Gastroesophageal sphincter (tissue), 4 donors: ENCODE results near the gene NLGN4X. TPM values are rescaled to one million over a fixed set of nuclear protein-coding genes. Genes with fewer than 3 reads are reported as not detected.

Experiments used
- ATAC-seq: fragments of 150-250 bp; one replicate; pipeline ENCODE4 v1.9.1; 2016; ENCODE audit warnings: mild to moderate bottlenecking, moderate library complexity
- H3K27ac ChIP-seq, 4 donors: fragments of 200-600 bp; sonication (generic) in 3 of 4; 1 replicate in 3 of 4; 2 replicates in 1 of 4; pipeline ENCODE4 v1.5.1; 2016 to 2019
- H3K27me3 ChIP-seq: fragments of 200-600 bp; sonication (generic); one replicate; pipeline ENCODE4 v1.5.1; 2019
- H3K36me3 ChIP-seq, 2 donors: fragments of 200-600 bp; sonication (generic); one replicate each; pipeline ENCODE4 v1.5.1; 2019; ENCODE audit warnings: control low read depth in 1 of 2
- H3K4me1 ChIP-seq, 3 donors: fragments of 200-600 bp; sonication (generic); 1 replicate in 2 of 3; 2 replicates in 1 of 3; pipeline ENCODE4 v1.5.1; 2016 to 2019; ENCODE audit warnings: control low read depth in 2 of 3
- H3K4me3 ChIP-seq, 2 donors: fragments of 200-600 bp; sonication (generic); one replicate each; pipeline ENCODE4 v1.5.1; 2019; ENCODE audit warnings: mild to moderate bottlenecking in 1 of 2, moderate library complexity in 1 of 2
- H3K9me3 ChIP-seq, 3 donors: fragments of 200-600 bp; sonication (generic); one replicate each; pipeline ENCODE4 v1.5.1; 2017 to 2019; ENCODE audit warnings: control low read depth in 2 of 3
- EP300 ChIP-seq: sonication (generic); formaldehyde crosslinking; IDR thresholded peaks from one replicate; pipeline ENCODE4 v1.6.1; 2017; ENCODE audit warnings: antibody characterized with exemption, mild to moderate bottlenecking
- POLR2A ChIP-seq, 2 donors: fragments of 450-650 bp; IDR thresholded peaks; one replicate each; pipeline ENCODE4 v1.6.1; 2017; ENCODE audit warnings: antibody characterized with exemption in 2 of 2, mild to moderate bottlenecking in 2 of 2, moderate library complexity in 1 of 2
- POLR2AphosphoS5 ChIP-seq: sonication (generic); formaldehyde crosslinking; IDR thresholded peaks from one replicate; pipeline ENCODE4 v1.6.1; 2017; ENCODE audit warnings: antibody characterized with exemption
- WGBS, 2 donors: methylation state at CpG; one replicate each; pipeline ENCODE4 v1.1.5; 2018; ENCODE audit warnings: low coverage in 1 of 2; 5-methylcytosine and 5-hydroxymethylcytosine counted together
- total RNA-seq, 4 donors: library from RNA; depleted of rRNA; stranded (reverse); fragments of >200 nt; gene quantifications; one replicate each; pipeline ENCODE4 v1.1.0, GENCODE V29; 2016
- TF ChIP-seq, protein P1 (sequence below), 4 experiments: fragments of 200-600 bp in 2 of 4; fragments of 450-650 bp in 2 of 4; sonication (generic) in 1 of 4; IDR thresholded peaks; one replicate each; pipeline ENCODE4 v1.5.1; 2017 to 2019; ENCODE audit warnings: antibody characterized with exemption in 4 of 4, mild to moderate bottlenecking in 2 of 4, moderate library complexity in 2 of 4

The NLGN4X gene
- total RNA-seq, 4 donors from 2014 or later, result 2.0 to 6.7 (median 4.7) TPM

DNA sequence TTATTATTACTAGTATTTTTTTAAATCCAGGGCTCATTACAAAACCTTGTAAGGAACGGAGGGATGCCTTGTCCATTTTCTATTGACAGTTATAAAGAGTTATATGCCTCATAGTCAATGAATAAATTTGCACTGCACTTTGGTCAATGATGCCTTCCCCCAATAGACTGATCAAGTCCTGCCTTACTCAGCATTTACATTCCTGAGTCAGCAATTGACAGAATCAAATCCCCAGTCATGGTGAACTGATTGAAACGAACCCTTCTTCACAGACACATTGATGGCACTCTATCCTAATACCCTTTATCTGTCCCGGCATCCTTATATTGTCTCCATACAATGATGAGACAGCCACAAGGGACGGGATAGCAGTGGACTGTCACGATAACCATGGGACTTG lies 213.2 kb downstream of the NLGN4X start:
- 75 to 100% methylated on average over 1 to 2 of the region's 5 CpGs for WGBS, 2 donors
- Histone ChIP-seq H3K36me3 (no peaks in the 10 kb centered on the region), H3K27me3 (no peaks in the 10 kb centered on the region), H3K9me3 (no peaks in the 10 kb centered on the region), H3K4me3 (no peak overlapping the region), H3K27ac (no peak overlapping the region), H3K4me1 (no peaks in the 10 kb centered on the region)
- ATAC-seq, result no peak
- TF ChIP-seq, protein P1, sequence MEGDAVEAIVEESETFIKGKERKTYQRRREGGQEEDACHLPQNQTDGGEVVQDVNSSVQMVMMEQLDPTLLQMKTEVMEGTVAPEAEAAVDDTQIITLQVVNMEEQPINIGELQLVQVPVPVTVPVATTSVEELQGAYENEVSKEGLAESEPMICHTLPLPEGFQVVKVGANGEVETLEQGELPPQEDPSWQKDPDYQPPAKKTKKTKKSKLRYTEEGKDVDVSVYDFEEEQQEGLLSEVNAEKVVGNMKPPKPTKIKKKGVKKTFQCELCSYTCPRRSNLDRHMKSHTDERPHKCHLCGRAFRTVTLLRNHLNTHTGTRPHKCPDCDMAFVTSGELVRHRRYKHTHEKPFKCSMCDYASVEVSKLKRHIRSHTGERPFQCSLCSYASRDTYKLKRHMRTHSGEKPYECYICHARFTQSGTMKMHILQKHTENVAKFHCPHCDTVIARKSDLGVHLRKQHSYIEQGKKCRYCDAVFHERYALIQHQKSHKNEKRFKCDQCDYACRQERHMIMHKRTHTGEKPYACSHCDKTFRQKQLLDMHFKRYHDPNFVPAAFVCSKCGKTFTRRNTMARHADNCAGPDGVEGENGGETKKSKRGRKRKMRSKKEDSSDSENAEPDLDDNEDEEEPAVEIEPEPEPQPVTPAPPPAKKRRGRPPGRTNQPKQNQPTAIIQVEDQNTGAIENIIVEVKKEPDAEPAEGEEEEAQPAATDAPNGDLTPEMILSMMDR (IDR thresholded peaks at IDR 0.05), result no peak
- TF ChIP-seq EP300 (no peak), POLR2A (IDR thresholded peaks at IDR 0.05) (no peak), POLR2AphosphoS5 (no peak)

DNA sequence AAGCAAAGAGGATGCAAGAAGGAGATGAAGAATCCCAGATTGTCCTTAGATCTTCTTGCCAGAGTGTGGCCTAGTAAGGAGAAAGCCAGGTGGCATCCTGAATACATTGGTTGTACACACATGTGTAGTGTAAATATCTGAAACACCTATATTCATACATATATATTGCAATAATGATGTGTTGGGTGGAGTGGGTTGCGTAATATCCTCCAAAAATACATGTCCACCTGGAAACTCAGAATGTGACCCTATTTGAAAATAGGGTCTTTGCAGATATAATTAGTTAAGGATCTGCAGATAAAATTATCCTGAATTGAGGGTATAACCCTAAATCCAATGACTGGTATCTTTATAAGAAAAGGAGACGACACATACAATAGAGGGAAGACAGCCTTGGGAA lies 216.3 kb downstream of the NLGN4X start:
- WGBS, 2 donors, result 86% methylated on average over 2 of the region's 2 CpGs; no CpG with 5 or more reads in 1 of the 2 donors
- H3K4me3 ChIP-seq, result no peak overlapping the region
- no peak overlapping the region for H3K27ac ChIP-seq
- no peak for ATAC-seq
- H3K9me3 ChIP-seq, result no peaks in the 10 kb centered on the region
- H3K27me3 ChIP-seq, result no peaks in the 10 kb centered on the region
- H3K4me1 ChIP-seq, result no peaks in the 10 kb centered on the region
- no peak for TF ChIP-seq POLR2AphosphoS5
- TF ChIP-seq POLR2A (IDR thresholded peaks at IDR 0.05), result no peak
- TF ChIP-seq, protein P1 (IDR thresholded peaks at IDR 0.05), result no peak
- TF ChIP-seq EP300, result no peak
- H3K36me3 ChIP-seq, result no peaks in the 10 kb centered on the region

DNA sequence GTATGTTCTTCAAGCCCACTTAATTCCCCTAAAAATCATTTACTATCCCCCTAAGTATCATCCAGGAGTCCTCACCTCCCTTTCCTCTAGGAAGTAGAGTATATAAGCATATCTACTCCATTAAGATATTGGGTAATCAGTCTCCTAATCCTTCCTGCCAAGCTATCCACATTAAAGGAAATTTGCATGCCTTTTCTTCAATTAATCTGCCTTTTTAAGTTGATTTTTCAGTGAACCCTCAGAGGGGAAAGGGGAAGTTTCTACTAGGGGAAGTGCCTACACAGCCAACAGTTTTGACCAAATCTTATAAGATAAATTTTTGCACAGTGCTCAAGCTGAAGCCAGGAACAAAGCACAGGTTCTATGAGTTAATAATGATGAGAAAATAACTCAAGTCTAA lies 222.8 kb downstream of the NLGN4X start:
- H3K4me1 ChIP-seq, result no peaks in the 10 kb centered on the region
- no peak for TF ChIP-seq EP300
- TF ChIP-seq POLR2A (IDR thresholded peaks at IDR 0.05), result no peak
- TF ChIP-seq, protein P1 (IDR thresholded peaks at IDR 0.05), result no peak
- TF ChIP-seq POLR2AphosphoS5, result no peak
- no peaks in the 10 kb centered on the region for H3K9me3 ChIP-seq
- H3K27ac ChIP-seq, result no peak overlapping the region
- no peaks in the 10 kb centered on the region for H3K36me3 ChIP-seq
- no peaks in the 10 kb centered on the region for H3K27me3 ChIP-seq
- ATAC-seq, result no peak
- no peak overlapping the region for H3K4me3 ChIP-seq

DNA sequence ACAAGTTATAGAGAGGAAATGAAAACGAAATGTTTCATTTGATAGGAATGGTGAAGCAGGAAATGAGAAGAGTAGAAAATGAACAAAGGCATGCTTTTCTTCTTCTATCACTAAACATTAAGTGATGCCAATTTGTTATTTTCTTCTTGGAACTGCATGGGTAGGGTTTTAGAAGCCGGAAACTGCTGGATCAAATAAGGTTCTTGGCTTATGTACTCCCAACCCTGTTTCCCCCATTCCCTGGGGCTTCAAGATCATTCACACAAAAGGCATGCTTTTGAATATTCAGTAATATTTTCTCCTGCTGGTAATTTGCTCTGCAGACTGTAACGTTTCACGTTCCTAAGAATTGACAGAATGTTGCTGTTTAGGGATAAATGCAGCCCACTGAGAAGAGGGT lies 224.1 kb downstream of the NLGN4X start:
- ATAC-seq, result no peak
- Histone ChIP-seq H3K27me3 (no peaks in the 10 kb centered on the region), H3K36me3 (no peaks in the 10 kb centered on the region), H3K27ac (no peak overlapping the region), H3K4me1 (no peaks in the 10 kb centered on the region), H3K9me3 (no peaks in the 10 kb centered on the region), H3K4me3 (no peak overlapping the region)
- TF ChIP-seq POLR2AphosphoS5 (no peak), POLR2A (IDR thresholded peaks at IDR 0.05) (no peak), EP300 (no peak)
- TF ChIP-seq, protein P1 (IDR thresholded peaks at IDR 0.05), result no peak
- 48 to 68% methylated on average over 4 of the region's 4 CpGs for WGBS, 2 donors

DNA sequence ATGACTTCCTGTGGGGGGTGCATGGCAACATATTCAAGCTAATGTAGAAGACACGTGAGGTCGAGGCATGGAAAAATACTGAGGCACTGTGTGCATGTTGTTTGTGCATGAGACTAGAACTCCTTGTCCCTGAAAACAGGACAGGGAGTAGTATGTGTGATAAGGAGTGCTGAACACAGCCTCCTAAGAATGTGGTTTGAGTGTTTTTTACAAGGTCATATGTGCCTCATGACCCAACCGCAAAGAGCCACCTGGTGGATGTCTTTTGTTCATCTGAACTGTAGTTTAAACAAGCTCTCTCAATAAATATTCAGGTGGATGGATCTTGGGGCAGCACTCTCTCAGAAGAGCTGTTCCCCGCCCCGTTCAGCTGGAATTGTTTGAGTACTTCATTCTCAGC lies 226.6 kb downstream of the NLGN4X start:
- Histone ChIP-seq H3K4me3 (no peak overlapping the region), H3K4me1 (no peaks in the 10 kb centered on the region), H3K36me3 (no peaks in the 10 kb centered on the region), H3K27me3 (no peaks in the 10 kb centered on the region), H3K27ac (no peak overlapping the region), H3K9me3 (no peaks in the 10 kb centered on the region)
- no peak for TF ChIP-seq POLR2A (IDR thresholded peaks at IDR 0.05)
- no peak for TF ChIP-seq POLR2AphosphoS5
- no peak for TF ChIP-seq EP300
- TF ChIP-seq, protein P1 (IDR thresholded peaks at IDR 0.05), result no peak
- 42 to 87% methylated on average over 2 to 4 of the region's 5 CpGs for WGBS, 2 donors
- ATAC-seq, result no peak
